Measurements from ENCODE around the gene CACNB4.
"Not testable (repeated sequence)": the region's sequence is repeated elsewhere in the genome, so short reads cannot be mapped to it uniquely, and the experiment has no call there.

CACNB4 gene

GRCh38 chr2:152098496-152099366 lies at the start of gene CACNB4:
Gene CACNB4, minus strand, starts transcription at chr2:152099044.
- in situ Hi-C loops (cut with HindIII; ENCODE audit: low sequenced_read_pairs), result no loop called here

DNA sequence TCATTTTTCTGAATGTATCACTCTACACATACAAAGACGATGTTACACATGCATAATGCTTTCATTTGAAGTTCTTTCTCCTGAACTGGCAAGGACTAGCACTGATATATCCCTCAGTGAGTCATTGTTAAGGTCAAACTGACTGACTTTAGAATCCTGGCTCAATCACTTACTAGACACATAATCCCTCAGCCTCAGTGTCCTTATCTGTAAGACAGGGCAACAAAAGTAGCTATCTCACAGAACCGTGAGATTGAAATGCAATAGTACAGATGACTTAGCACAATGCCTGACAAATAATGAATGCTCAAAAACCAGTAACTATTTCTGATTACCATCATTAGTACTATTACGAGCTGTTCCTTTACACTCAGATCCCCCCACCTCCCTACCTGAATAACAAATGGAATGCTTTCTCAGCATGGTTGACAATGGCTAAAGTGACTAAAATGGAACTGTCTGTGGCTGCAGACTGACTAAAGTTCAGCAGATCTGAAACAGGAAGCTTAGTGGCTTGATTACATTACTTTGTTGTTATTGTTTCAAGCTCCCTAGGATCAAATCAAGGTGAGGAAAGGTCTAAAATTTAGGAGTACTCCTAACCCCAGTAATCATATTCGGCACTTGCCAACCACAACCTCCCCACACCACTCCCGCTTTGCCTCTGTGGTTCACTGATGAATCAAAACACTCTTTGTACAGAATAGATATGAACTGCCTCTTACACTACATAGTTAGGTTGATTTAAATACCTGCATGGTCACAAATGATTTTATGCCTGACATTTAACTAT lies 35.8 kb upstream of the CACNB4 start:
- in situ Hi-C loops (cut with HindIII; ENCODE audit: low sequenced_read_pairs), result no loop called here

DNA sequence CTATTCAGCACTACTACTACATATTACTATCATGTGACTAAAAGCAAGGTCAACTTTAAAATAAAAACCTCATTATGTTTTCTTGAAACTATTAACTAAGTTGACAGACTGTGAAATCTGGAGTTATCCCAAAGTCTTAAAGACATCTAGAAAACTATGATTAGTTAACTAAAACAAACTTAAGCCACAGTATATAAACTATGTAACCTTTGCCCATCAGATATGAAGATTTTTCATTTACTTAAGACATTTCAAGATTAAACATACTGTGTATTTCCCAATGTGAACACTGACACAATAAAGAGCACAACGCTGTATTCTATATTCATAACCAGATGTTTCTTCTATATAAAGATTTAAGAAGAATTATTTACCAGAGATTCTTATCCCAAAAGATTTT lies 33.5 kb upstream of the CACNB4 start:
- in situ Hi-C loops (cut with HindIII; ENCODE audit: low sequenced_read_pairs), result no loop called here

DNA sequence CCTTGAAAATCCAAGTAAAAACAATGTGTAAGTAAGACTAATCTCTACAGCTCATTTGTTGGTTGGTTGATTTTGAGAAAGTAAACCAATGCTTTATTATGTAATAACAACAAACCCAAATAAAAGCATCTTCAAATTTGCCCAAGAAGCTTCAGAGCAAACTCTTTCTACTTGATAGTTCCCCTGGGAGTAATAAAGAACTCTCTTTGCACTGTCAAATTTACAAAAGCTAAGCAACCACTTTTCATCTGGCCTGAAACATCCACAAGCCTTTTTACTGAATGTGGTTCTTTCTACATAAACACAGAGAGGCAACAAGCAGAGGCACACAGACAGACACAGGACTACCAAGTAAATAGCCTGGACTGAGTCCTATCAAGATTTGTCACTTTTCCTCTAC lies 28.8 kb upstream of the CACNB4 start:
- in situ Hi-C loops (cut with HindIII; ENCODE audit: low sequenced_read_pairs), result no loop called here

DNA sequence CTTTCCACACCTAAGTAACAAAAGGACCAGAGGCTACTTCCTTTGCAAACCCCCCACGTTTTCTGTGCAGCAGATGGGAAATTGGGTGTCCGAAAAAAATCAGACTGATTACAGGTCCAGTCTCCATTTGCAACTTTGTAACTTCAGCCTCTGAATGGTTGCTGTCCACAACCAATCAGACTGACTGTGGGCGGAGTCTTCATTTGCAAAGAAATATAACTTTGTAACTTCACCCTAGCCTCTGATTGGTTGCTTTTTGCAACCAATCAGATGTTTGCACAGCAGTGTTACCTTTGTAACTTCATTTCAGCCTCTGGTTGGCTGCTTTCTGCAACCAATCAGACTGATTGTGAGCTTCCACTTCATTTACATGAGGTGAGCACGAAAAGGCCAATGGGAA lies 27.8 kb upstream of the CACNB4 start:
- in situ Hi-C loops (cut with HindIII; ENCODE audit: low sequenced_read_pairs), result no loop called here

GRCh38 chr2:152122161-152122560 lies 23.3 kb upstream of the CACNB4 start:
- in situ Hi-C loops (cut with HindIII; ENCODE audit: low sequenced_read_pairs), result no loop called here

GRCh38 chr2:152120430-152120829 lies 21.6 kb upstream of the CACNB4 start:
- in situ Hi-C loops (cut with HindIII; ENCODE audit: low sequenced_read_pairs), result no loop called here

GRCh38 chr2:152115952-152116351 lies 17.1 kb upstream of the CACNB4 start:
- in situ Hi-C loops (cut with HindIII; ENCODE audit: low sequenced_read_pairs), result no loop called here

GRCh38 chr2:152114366-152114765 lies 15.5 kb upstream of the CACNB4 start:
- in situ Hi-C loops (cut with HindIII; ENCODE audit: low sequenced_read_pairs), result no loop called here

- in situ Hi-C loops (cut with HindIII; ENCODE audit: low sequenced_read_pairs), result not testable (repeated sequence)
These were observed 8.3 kb upstream of the CACNB4 start for GRCh38 chr2:152107140-152107539.

GRCh38 chr2:152106464-152106863 lies 7.6 kb upstream of the CACNB4 start:
- in situ Hi-C loops (cut with HindIII; ENCODE audit: low sequenced_read_pairs), result no loop called here

DNA sequence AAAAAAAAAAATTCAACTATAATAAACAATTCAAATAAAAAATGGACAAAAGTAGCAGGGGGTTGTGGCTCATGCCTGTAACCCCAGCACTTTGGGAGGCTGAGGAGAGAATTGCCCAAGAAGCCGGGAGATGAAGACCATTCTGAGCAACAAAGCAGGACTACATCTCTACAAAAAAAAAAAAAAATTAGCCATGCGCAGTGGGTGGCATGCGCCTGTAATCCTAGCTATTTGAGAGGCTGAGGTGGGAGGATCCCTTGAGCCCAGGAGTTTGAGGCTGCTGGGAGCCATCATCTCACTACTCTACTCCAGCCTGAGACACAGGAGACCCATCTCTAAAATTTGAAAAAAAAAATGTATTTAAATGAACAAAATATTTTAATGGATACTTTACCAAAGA lies 4.4 kb upstream of the CACNB4 start:
- in situ Hi-C loops (cut with HindIII; ENCODE audit: low sequenced_read_pairs), result no loop called here

- in situ Hi-C loops (cut with HindIII; ENCODE audit: low sequenced_read_pairs), result no loop called here
These were observed 2.1 kb upstream of the CACNB4 start for GRCh38 chr2:152100961-152101360.

- in situ Hi-C loops (cut with HindIII; ENCODE audit: low sequenced_read_pairs), result no loop called here
These were observed 665 bp upstream of the CACNB4 start for GRCh38 chr2:152099367-152100050.

DNA sequence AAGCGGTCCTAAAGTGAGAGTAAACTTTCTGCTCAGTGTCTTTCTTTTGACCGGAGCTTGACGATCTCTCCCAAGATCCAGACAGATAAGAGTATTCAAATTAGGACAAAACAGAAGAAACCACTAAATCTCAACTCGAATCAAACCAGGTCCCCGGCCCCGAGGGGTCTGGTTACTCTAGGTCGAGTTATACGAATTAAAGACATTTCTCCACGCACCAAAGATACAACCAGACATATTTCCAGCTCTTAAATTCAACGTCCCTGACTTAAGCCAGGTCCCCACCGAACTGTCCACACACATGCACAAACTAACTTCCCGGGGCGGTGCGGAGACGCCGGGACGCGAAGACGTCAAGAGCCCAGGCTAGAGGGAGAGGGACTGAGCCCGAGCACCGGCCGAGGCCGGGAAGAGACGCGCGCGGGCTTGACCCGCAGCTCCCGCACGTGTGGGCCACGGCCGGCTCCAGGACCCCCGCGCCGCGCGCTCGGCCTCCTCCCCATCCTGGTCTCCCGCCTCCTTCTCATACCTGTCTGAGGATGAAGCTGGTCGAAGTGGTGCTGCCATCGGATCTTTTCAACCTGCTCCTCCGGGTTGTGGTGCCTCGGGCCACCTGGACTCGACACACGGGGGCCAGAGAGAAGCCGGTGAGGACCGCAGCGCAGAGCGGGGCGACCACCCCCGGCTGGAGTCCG lies 896 bp downstream of the CACNB4 start:
- in situ Hi-C loops (cut with HindIII; ENCODE audit: low sequenced_read_pairs), result no loop called here

GRCh38 chr2:152097290-152097800 lies 1.5 kb downstream of the CACNB4 start:
- in situ Hi-C loops (cut with HindIII; ENCODE audit: low sequenced_read_pairs), result no loop called here

DNA sequence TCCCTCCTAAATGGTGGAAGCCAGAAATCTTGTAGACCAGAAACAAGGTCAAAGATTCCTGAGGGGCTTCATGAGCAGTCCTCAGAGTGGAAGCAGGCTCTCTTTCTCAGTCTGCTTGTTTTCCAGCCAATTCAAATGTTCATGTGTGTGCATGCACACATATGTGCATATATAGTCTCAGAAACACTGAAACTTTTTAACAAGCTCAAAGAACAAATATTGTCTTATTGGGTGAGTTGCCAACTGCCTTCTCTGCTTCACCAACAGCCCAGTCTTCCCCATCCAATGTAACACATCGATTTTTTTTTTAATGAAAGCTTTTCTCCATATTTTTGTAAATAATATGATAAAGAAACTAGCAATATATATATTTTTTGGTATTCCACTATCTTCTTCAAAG lies 3.7 kb downstream of the CACNB4 start:
- in situ Hi-C loops (cut with HindIII; ENCODE audit: low sequenced_read_pairs), result no loop called here

DNA sequence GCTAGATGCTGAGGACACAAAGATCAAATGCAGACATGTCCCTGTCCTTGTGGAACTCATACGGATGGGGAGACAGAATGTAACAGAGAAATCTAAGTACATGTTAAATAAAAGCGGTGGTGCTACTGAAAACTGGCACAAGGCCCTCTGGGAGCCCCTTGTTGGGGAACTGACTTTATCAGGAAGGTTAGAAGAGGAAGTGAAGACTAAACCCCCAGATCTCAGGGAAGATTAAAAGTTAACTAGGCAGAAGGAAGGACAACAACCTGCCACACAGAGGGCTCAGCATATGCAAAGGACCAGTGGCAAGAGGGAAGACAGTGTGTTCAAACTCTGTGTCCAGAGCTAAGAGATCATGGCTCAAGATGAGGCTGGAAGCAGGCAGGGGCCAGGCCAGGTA lies 4.8 kb downstream of the CACNB4 start:
- in situ Hi-C loops (cut with HindIII; ENCODE audit: low sequenced_read_pairs), result no loop called here

GRCh38 chr2:152093464-152093863 lies 5.4 kb downstream of the CACNB4 start:
- in situ Hi-C loops (cut with HindIII; ENCODE audit: low sequenced_read_pairs), result no loop called here

- in situ Hi-C loops (cut with HindIII; ENCODE audit: low sequenced_read_pairs), result no loop called here
These were observed 6.7 kb downstream of the CACNB4 start for GRCh38 chr2:152092095-152092494.

- in situ Hi-C loops (cut with HindIII; ENCODE audit: low sequenced_read_pairs), result not testable (repeated sequence)
These were observed 8.1 kb downstream of the CACNB4 start for GRCh38 chr2:152090726-152091125.

Data from DLD1 (cell line).